Measurements from ENCODE around the gene TMEM87B. TPM values are rescaled to one million over a fixed set of nuclear protein-coding genes. Genes with fewer than 3 reads are reported as not detected.

Gene TMEM87B
- total and polyA plus RNA-seq, 7 donors = 10.2 to 36.7 (median 19.7) TPM

DNA sequence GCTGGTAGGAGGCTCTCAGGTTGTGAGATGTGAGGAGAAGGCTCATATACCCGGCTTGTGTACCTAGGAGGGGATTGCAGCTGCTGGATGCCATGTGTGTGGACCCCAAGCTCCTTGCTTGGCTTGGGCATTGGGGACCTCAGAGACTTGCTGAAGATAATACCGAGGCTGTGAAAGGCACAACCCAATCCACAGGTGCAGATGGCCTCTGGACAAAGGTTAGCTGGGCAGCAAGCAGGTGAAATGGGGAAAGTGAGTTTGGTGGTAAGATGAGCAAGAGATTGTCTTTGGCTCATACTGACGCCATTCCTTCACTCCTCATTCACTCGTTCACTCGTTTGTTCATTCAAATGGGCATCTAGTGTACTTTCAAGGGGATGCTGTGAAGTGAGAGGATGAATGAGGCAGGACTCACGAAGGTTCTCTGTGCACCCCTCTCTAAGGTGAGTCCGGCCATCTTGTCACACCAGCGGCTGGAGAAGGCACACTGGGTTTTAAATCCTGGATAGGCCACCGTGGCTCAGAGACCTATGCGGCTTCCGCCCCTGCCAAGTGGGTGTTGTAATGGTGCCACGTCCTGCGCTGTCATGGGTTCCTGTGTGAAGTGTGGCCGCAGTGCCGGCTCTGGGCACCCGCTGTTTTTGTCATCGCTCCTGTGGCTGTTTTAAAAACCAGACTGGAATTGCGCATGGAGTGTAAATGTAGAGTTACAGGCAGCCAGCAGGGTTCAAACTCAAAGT lies 96.8 kb downstream of the TMEM87B start:
- DNase-seq = peak; percentile 37
- 93 to 95% methylated on average over 18 of the region's 18 CpGs for WGBS, 2 donors
- H3K27me3 ChIP-seq = no peaks in the 10 kb centered on the region
- H3K36me3 ChIP-seq = no peaks in the 10 kb centered on the region
- no peak overlapping the region for H3K4me3 ChIP-seq
- peaks cover 0 to 12% (median 5%) of the 10 kb centered on the region in 4 donors for H3K4me1 ChIP-seq
- H3K9me3 ChIP-seq = no peaks in the 10 kb centered on the region
- intact Hi-C loops (cut with DNase I) = no loop called here
- H3K27ac ChIP-seq = no peak overlapping the region
- TF ChIP-seq POLR2A (IDR thresholded peaks at IDR 0.05) = no peak
- no peak for TF ChIP-seq POLR2AphosphoS5 (IDR thresholded peaks at IDR 0.05)
- TF ChIP-seq, protein P1, sequence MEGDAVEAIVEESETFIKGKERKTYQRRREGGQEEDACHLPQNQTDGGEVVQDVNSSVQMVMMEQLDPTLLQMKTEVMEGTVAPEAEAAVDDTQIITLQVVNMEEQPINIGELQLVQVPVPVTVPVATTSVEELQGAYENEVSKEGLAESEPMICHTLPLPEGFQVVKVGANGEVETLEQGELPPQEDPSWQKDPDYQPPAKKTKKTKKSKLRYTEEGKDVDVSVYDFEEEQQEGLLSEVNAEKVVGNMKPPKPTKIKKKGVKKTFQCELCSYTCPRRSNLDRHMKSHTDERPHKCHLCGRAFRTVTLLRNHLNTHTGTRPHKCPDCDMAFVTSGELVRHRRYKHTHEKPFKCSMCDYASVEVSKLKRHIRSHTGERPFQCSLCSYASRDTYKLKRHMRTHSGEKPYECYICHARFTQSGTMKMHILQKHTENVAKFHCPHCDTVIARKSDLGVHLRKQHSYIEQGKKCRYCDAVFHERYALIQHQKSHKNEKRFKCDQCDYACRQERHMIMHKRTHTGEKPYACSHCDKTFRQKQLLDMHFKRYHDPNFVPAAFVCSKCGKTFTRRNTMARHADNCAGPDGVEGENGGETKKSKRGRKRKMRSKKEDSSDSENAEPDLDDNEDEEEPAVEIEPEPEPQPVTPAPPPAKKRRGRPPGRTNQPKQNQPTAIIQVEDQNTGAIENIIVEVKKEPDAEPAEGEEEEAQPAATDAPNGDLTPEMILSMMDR (IDR thresholded peaks at IDR 0.05) = no peak
- TF ChIP-seq EP300 (IDR thresholded peaks at IDR 0.05) = no peak

DNA sequence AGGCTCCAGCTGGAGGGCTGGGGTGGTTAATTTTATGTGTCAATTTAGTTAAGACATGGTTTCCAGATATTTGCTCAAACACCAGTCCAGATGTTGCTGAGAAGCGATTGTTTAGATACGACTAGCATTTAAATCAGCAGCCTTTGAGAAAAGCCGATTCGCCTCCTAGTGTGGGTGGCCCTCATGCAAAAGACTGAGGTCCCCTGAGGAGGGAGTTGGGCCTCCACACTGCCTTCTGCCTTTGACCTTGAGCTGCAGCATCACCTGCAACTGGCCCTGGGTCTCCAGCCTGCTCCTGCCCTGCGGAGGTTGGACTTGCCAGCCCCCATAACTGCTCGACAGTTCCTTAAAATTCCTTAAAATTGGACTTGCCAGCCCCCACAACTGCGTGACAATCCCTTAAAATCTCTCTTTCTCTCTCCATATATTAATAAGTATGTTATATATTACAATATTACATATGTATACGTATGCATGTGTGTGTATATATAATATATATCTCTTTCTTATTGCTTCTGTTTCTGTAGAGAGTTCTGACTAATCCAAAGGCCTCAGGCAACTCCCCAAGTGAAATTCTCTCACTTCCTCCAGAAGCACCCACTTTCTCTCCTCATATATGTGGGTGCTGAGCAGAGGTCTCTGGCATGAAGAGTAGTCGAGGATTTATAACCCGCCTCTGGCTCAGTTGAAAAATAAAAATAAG lies 97.6 kb downstream of the TMEM87B start:
- Histone ChIP-seq H3K36me3 (no peaks in the 10 kb centered on the region), H3K4me1 (peaks cover 0 to 12% (median 5%) of the 10 kb centered on the region in 4 donors), H3K27me3 (no peaks in the 10 kb centered on the region), H3K4me3 (no peak overlapping the region), H3K27ac (no peak overlapping the region), H3K9me3 (no peaks in the 10 kb centered on the region)
- TF ChIP-seq EP300 (IDR thresholded peaks at IDR 0.05) (no peak), POLR2AphosphoS5 (IDR thresholded peaks at IDR 0.05) (no peak), POLR2A (IDR thresholded peaks at IDR 0.05) (no peak)
- TF ChIP-seq, protein P1 (IDR thresholded peaks at IDR 0.05) = no peak
- no peak for DNase-seq
- intact Hi-C loops (cut with DNase I) = no loop called here
- WGBS, 2 donors = 89 to 92% methylated on average over 10 of the region's 10 CpGs

DNA sequence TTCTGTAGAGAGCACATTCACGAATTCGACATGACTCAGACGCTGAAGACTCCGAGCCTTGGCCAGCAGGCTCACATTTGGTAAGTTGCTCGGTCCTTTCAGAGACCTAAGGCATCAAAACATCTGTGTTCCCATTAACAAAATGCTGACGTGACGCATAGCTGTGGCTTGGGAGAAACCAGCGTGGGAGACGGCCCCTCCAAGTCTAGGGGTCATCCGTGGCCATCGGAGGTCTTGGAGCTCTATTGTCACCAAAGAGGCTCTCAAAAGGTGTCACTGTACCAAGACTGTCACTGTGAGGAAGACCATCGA lies 98.1 kb downstream of the TMEM87B start:
- 91 to 95% methylated on average over 12 of the region's 12 CpGs for WGBS, 2 donors
- no peaks in the 10 kb centered on the region for H3K27me3 ChIP-seq
- no peak overlapping the region for H3K4me3 ChIP-seq
- peak; percentile 38 for DNase-seq
- intact Hi-C loops (cut with DNase I) = no loop called here
- H3K4me1 ChIP-seq = peaks cover 0 to 12% (median 5%) of the 10 kb centered on the region in 4 donors
- no peak overlapping the region for H3K27ac ChIP-seq
- no peaks in the 10 kb centered on the region for H3K9me3 ChIP-seq
- no peaks in the 10 kb centered on the region for H3K36me3 ChIP-seq
- no peak for TF ChIP-seq EP300 (IDR thresholded peaks at IDR 0.05)
- no peak for TF ChIP-seq POLR2AphosphoS5 (IDR thresholded peaks at IDR 0.05)
- TF ChIP-seq POLR2A (IDR thresholded peaks at IDR 0.05) = no peak
- TF ChIP-seq, protein P1 (IDR thresholded peaks at IDR 0.05) = no peak

DNA sequence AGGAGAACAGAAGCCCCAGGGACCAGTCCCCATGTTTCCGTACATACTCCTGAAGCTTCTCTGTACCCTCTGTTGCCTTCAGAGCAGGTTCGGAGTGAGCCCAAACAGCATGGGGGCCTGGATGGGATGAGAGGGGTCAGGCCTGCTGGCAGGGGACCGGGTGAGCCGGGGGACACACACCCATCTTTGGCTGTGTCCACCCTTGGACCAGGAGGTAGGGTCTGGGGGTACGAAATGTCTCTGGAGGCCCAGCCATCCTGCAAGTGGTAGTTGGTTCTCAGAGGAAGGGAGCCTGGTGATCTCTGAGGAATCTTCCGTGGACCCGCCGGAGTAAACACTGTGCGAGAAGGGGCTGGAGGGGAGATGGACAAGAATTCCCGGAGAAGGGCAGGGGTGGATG lies 98.4 kb downstream of the TMEM87B start:
- Histone ChIP-seq H3K9me3 (no peaks in the 10 kb centered on the region), H3K36me3 (no peaks in the 10 kb centered on the region), H3K4me1 (peaks cover 0 to 12% (median 5%) of the 10 kb centered on the region in 4 donors), H3K27me3 (no peaks in the 10 kb centered on the region), H3K4me3 (no peak overlapping the region), H3K27ac (no peak overlapping the region)
- 96% methylated on average over 10 of the region's 10 CpGs for WGBS, 2 donors
- intact Hi-C loops (cut with DNase I) = no loop called here
- peak; percentile 19 for DNase-seq
- TF ChIP-seq, protein P1 (IDR thresholded peaks at IDR 0.05) = no peak
- TF ChIP-seq POLR2A (IDR thresholded peaks at IDR 0.05) = no peak
- TF ChIP-seq POLR2AphosphoS5 (IDR thresholded peaks at IDR 0.05) = no peak
- TF ChIP-seq EP300 (IDR thresholded peaks at IDR 0.05) = no peak
